Neural progenitor cell (in vitro differentiated cells): ENCODE measurements around the gene SCPEP1.

Experiments
- CTCF ChIP-seq: fragments of 200-600 bp; sonication (generic); IDR thresholded peaks from 2 replicates; pipeline ENCODE4 v1.5.1; 2017; ENCODE audit warnings: antibody characterized with exemption, mild to moderate bottlenecking
- EZH2 ChIP-seq: fragments of 200-600 bp; sonication (generic); IDR thresholded peaks from 2 replicates; pipeline ENCODE4 v1.6.1; 2017; ENCODE audit warnings: antibody characterized with exemption, mild to moderate bottlenecking, moderate library complexity

GRCh38 chr17:56974055-56974454 lies 3.9 kb upstream of the SCPEP1 start:
- TF ChIP-seq EZH2 (no peak), CTCF (no peak)
